Measurements from ENCODE around the gene KIF6.
"Not testable (repeated sequence)": the region's sequence is repeated elsewhere in the genome, so short reads cannot be mapped to it uniquely, and the experiment has no call there.

KIF6 gene

DNA sequence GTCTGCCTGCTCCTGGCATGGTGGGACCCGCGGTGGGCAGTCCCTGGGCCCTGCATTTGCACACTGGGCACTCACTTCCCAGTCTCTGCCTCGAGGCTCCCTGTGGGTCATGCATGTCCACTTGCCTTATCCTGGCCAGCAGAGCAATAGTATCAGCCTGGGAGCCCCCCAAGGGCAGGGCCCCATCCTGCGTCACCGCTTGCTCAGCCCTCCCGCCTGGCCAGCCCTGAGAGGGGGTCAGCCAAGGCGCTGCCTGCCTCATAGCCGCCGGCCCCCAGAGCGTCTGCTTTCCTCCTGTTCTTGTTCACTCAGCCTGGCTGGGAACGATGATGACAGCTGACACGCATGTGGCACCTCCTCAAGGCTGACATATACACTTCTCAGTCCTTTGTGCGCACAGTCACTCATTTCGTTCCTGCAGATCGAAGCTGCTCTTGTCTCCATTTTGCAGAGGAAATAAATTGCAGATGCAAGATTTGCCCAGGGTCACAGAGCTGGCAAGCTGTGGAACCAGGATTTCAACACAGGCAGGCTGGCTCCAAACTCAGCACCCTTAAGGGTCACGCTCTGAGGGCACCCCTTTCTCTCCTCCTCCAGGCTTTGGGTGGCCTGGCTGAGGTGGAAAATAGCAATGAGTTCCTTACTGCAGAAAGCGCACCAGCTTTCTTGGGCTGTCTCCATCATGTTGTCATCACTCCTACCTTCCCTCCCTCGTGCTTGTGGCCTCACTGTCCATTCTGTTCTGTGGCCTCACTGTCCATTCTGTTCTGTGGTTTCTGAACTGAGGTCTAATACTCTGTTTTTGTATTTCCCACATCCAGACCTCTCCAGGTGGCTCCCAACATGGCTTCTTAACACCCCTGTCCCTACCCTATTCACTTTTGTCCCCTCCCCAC, 428.2 kb downstream of the KIF6 start:
- Mint-ChIP-seq H3K4me1 (no peaks in the 10 kb centered on the region), H3K27me3 (peaks cover 5% of the 10 kb centered on the region), H3K27ac (no peak overlapping the region), H3K36me3 (no peaks in the 10 kb centered on the region), H3K4me3 (no peak overlapping the region), H3K9me3 (no peaks in the 10 kb centered on the region)
- CTCF ChIA-PET: interaction anchor here (0.8 kb wide), 1 partner anchor 13 kb away, joined by 3 read pairs; no protein-coding TSS in a partner anchor
- no peak for DNase-seq

DNA sequence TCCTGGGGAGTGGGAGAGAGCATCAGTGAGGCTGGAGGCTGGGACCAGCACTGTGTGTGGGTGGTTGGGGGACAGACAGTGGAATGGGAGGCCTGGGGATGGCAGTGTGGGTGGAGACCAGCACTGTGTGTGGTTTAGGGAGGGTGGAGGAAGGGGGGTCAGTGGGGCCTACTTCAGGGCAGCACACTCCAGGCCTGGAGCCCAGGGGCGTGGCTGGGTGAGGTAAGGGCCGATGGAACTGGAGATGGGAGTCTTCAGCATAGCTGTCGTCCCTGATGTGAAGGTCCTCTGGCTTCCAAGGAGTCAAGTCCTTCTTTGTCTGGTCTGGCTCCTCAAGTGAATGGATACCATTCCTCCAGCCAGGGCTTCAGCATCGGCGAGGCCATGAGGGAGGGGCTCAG, 429.6 kb downstream of the KIF6 start:
- H3K9me3 Mint-ChIP-seq: no peaks in the 10 kb centered on the region

DNA sequence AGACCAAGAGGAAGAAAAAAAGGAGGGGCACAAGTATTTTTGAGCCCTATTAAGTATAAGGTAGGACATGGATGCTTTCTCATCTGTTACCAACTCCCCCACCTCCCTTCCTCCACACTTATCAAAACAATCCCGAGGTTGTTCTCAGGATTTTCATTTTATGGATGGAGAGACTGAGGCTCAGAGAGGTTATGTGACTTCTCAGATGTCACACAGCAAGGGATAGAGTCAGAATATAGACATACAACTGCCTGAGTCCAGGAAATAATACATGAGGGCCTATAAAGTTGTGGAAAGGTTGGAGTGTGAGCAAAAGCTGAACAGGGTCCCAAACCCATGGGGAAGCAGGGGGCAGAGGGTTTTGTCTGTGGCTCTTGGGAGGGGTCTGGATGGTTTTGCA, 430.3 kb downstream of the KIF6 start:
- Mint-ChIP-seq H3K4me3 (no peak overlapping the region), H3K9me3 (no peaks in the 10 kb centered on the region), H3K36me3 (no peaks in the 10 kb centered on the region), H3K4me1 (no peaks in the 10 kb centered on the region), H3K27me3 (peaks cover 6% of the 10 kb centered on the region), H3K27ac (no peak overlapping the region)
- DNase-seq: no peak
- CTCF ChIA-PET: interaction anchor here (1.4 kb wide), 1 partner anchor 15 kb away, joined by 4 read pairs; no protein-coding TSS in a partner anchor

More for the DNA sequence above, 429.6 kb downstream of the KIF6 start:
- peaks cover 6% of the 10 kb centered on the region for H3K27me3 Mint-ChIP-seq
- H3K27ac Mint-ChIP-seq: no peak overlapping the region
- no peak for DNase-seq
- no peaks in the 10 kb centered on the region for H3K4me1 Mint-ChIP-seq
- no peaks in the 10 kb centered on the region for H3K36me3 Mint-ChIP-seq
- CTCF ChIA-PET: no interaction called here
- no peak overlapping the region for H3K4me3 Mint-ChIP-seq

DNA sequence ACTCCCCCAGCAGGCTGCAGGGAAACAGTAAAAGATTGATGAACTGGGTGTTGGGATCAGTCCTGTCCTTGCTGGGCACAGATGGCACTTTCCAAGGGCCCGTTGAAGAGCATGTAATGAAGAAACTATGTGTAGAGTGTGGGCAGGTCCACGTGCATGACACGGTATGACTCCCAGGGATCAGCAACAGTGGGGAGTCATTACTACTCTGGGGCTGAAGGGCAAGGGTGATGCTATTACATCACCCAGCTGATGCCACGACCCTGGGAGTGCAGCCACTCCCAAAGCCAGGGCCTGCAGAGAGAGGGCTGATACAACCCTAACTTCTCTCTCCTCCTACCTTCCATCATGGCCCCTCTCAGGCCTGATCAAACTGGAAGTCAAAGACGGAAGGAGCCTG, 431.1 kb downstream of the KIF6 start:
- CTCF ChIA-PET: interaction anchor here (1.4 kb wide), 1 partner anchor 15 kb away, joined by 4 read pairs; no protein-coding TSS in a partner anchor
- H3K4me1 Mint-ChIP-seq: no peaks in the 10 kb centered on the region
- H3K9me3 Mint-ChIP-seq: no peaks in the 10 kb centered on the region
- no peak for DNase-seq
- H3K27ac Mint-ChIP-seq: no peak overlapping the region
- no peak overlapping the region for H3K4me3 Mint-ChIP-seq
- H3K27me3 Mint-ChIP-seq: peaks cover 6% of the 10 kb centered on the region
- H3K36me3 Mint-ChIP-seq: no peaks in the 10 kb centered on the region

DNA sequence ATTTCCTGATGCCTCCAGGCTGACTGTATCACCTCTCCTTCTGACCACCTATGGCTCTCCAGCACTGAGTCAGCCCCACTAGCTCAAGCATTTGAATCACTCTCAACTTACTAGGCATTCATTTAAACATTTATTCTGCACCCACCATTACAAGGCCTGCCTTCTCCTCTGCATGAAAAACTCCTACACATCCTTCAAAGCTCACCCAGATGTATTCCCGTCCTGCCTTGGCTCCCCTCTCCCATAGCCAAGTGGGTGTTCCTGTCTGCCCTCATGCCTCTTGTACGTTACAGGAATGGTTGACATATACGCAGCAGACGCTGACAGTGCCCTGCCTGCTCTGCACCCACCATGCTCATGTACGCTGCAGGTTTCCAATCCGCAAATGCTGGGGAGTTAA, 432.6 kb downstream of the KIF6 start:
- no peaks in the 10 kb centered on the region for H3K36me3 Mint-ChIP-seq
- H3K27ac Mint-ChIP-seq: no peak overlapping the region
- DNase-seq: no peak
- H3K4me3 Mint-ChIP-seq: no peak overlapping the region
- H3K9me3 Mint-ChIP-seq: no peaks in the 10 kb centered on the region
- H3K27me3 Mint-ChIP-seq: peaks cover 10% of the 10 kb centered on the region
- CTCF ChIA-PET: no interaction called here
- H3K4me1 Mint-ChIP-seq: no peaks in the 10 kb centered on the region

DNA sequence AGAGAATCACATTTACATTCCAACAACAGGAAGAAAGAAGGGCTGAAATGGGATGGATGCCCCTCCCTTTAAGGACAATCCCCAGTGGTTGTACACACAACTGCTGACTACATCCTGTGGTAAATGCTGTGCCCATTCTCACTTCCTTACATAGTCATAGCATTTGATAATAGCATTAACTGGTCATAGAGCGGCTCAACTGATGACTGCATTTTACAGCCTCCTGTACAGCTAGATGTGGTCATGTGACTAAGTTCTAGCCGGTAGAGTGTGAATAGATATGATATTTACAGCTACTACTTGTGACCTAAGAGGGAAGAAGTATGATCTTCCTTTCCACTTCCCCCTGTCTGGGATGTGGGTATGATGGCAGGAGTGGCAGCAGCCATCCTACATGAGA, 435.7 kb downstream of the KIF6 start:
- no peak overlapping the region for H3K4me3 Mint-ChIP-seq
- no peak for DNase-seq
- H3K9me3 Mint-ChIP-seq: no peaks in the 10 kb centered on the region
- H3K36me3 Mint-ChIP-seq: no peaks in the 10 kb centered on the region
- CTCF ChIA-PET: interaction anchor here (1.3 to 1.6 kb wide), 2 partner anchors 13 to 124 kb away, joined by 3 to 4 read pairs; no protein-coding TSS in a partner anchor
- no peak overlapping the region for H3K27ac Mint-ChIP-seq
- H3K27me3 Mint-ChIP-seq: peaks cover 19% of the 10 kb centered on the region
- H3K4me1 Mint-ChIP-seq: no peaks in the 10 kb centered on the region

DNA sequence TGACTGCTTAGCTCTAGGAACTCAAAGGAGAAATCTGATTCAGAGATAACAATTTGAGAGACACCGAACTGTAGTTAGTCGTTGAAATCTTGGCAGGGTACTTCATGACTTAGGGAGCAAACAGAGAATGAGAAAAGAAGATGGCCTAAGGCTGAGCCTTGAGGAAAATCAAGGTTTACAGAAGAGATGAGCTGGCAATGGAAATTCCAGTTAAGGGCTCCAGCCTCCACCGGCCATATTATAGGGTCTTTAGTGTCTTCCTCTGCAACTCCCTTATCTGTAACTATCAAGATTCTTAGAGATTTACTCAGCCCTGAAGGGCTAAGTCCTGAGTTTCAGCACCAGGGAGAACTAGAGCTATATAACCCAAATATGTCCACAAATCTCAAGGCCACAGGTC, 437.6 kb downstream of the KIF6 start:
- H3K4me1 Mint-ChIP-seq: no peaks in the 10 kb centered on the region
- no peak overlapping the region for H3K4me3 Mint-ChIP-seq
- DNase-seq: no peak
- no peaks in the 10 kb centered on the region for H3K36me3 Mint-ChIP-seq
- peaks cover 23% of the 10 kb centered on the region for H3K27me3 Mint-ChIP-seq
- H3K27ac Mint-ChIP-seq: no peak overlapping the region
- H3K9me3 Mint-ChIP-seq: no peaks in the 10 kb centered on the region
- CTCF ChIA-PET: interaction anchor here (0.8 kb wide), 1 partner anchor 418 kb away, joined by 3 read pairs; no protein-coding TSS in a partner anchor

DNA sequence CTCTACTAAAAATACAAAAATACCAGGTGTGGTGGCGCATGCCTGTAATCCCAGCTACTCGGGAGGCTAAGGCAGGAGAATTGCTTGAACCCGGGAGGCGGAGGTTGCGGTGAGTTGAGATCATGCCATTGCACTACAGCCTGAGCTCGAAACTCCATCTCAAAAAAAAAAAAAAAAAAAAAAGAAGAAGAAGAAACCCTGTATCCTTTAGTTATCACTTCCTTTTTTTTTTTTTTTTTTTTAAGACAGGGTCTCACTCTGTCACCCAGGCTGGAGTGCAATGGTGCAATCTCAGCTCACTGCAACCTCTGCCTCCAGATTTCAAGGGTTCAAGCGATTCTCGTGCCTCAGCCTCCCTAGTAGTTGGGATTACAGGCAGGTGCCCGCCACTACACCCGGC, 438.6 kb downstream of the KIF6 start:
- CTCF ChIA-PET, H3K36me3 Mint-ChIP-seq: not testable (repeated sequence)
- H3K27me3 Mint-ChIP-seq: peaks cover 22% of the 10 kb centered on the region

DNA sequence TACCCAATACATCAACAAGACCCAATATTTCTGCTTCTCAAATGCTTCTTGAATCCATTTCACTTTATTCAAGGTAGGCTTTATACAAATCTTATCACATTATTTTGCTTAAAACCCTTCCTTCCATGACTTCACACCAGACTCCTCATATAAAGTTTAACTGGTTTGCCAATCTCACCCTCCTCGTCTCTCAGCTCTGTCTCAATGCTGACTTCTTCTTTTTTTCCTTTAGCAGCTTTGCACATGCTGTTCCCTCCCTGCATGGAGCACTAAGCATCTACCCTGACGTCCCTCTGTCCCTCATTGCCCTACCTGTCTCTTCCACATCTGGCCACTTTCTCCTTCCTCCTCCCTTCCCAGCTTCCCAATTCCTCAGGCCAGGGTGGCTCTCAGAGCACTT, 442.4 kb downstream of the KIF6 start:
- H3K36me3 Mint-ChIP-seq: no peaks in the 10 kb centered on the region
- H3K4me1 Mint-ChIP-seq: peaks cover 3% of the 10 kb centered on the region
- H3K27me3 Mint-ChIP-seq: peaks cover 19% of the 10 kb centered on the region
- DNase-seq: no peak
- H3K27ac Mint-ChIP-seq: no peak overlapping the region
- no peaks in the 10 kb centered on the region for H3K9me3 Mint-ChIP-seq
- H3K4me3 Mint-ChIP-seq: no peak overlapping the region
- CTCF ChIA-PET: interaction anchor here (1.0 kb wide), 1 partner anchor 20 kb away, joined by 3 read pairs; no protein-coding TSS in a partner anchor

More for the DNA sequence above, 438.6 kb downstream of the KIF6 start:
- not testable (repeated sequence) for DNase-seq, H3K4me3 Mint-ChIP-seq, H3K9me3 Mint-ChIP-seq, H3K27ac Mint-ChIP-seq, H3K4me1 Mint-ChIP-seq

DNA sequence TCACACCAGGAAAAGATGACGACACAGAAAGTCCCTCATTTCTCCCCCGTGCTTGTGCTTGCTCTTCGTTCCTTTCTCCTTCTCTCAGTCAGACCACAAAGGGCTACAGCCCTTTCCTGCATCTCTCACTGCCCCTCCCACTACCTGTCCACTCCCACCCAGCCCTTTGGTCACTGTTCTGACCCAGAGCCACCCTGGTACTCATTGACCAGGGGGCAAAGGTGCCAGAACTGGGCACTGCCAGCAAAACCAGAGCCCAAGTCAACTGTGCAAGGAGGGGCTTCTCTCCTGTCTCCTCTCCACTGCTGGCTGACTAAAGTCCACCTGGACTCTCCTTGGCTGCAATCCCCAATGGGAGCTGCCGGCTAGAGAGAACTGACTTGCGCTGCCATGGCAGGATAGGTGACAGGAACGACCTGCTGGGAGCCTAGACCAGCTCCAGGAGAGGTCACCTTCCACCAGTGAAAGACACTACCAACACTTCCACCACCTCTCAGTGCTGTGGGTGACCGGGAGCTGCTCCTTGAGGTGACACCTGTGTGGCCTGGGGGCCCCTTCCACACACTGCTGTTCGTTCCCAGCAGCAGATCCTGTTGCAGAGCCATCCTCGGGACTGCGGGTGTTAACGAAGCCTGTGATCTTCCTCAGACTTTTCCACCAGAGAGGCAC, 443.8 kb downstream of the KIF6 start:
- no peak overlapping the region for H3K4me3 Mint-ChIP-seq
- no peak overlapping the region for H3K27ac Mint-ChIP-seq
- no peak for DNase-seq
- peaks cover 20% of the 10 kb centered on the region for H3K27me3 Mint-ChIP-seq
- H3K4me1 Mint-ChIP-seq: peaks cover 3% of the 10 kb centered on the region
- H3K9me3 Mint-ChIP-seq: no peaks in the 10 kb centered on the region
- no peaks in the 10 kb centered on the region for H3K36me3 Mint-ChIP-seq
- CTCF ChIA-PET: interaction anchor here (1.0 kb wide), 1 partner anchor 21 kb away, joined by 3 read pairs; no protein-coding TSS in a partner anchor

DNA sequence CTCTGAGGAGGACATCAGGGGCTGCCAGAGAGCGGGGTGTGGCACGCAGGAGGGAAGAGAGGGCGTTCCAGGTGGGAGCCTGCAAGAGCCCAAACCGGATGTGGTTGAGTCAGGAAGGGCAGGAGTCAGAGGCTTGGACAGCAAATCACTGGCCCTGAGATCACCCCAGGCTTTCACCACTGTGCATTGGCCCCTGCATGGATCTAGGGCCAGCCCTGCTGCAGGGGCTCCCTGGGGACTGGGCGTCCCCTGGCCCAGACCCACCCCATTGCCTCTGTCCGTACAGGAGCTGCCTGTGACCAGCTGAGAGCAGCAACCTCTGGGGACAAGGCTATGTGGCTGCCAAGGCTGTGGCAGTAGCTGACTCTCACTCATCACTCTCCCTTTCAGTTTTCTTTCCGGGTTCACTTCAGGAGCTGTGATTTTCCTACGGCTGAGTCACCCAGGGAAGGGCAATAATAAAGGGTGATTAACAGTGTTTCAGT, 444.9 kb downstream of the KIF6 start:
- Mint-ChIP-seq H3K27me3 (peaks cover 20% of the 10 kb centered on the region), H3K27ac (no peak overlapping the region), H3K4me1 (peaks cover 3% of the 10 kb centered on the region), H3K36me3 (no peaks in the 10 kb centered on the region), H3K9me3 (no peaks in the 10 kb centered on the region), H3K4me3 (no peak overlapping the region)
- no peak for DNase-seq
- CTCF ChIA-PET: no interaction called here
